ENCODE data around the gene TPRN.
A peak's percentile ranks its signal among the peaks of the same experiment; 100 is the strongest.

TPRN gene

DNA sequence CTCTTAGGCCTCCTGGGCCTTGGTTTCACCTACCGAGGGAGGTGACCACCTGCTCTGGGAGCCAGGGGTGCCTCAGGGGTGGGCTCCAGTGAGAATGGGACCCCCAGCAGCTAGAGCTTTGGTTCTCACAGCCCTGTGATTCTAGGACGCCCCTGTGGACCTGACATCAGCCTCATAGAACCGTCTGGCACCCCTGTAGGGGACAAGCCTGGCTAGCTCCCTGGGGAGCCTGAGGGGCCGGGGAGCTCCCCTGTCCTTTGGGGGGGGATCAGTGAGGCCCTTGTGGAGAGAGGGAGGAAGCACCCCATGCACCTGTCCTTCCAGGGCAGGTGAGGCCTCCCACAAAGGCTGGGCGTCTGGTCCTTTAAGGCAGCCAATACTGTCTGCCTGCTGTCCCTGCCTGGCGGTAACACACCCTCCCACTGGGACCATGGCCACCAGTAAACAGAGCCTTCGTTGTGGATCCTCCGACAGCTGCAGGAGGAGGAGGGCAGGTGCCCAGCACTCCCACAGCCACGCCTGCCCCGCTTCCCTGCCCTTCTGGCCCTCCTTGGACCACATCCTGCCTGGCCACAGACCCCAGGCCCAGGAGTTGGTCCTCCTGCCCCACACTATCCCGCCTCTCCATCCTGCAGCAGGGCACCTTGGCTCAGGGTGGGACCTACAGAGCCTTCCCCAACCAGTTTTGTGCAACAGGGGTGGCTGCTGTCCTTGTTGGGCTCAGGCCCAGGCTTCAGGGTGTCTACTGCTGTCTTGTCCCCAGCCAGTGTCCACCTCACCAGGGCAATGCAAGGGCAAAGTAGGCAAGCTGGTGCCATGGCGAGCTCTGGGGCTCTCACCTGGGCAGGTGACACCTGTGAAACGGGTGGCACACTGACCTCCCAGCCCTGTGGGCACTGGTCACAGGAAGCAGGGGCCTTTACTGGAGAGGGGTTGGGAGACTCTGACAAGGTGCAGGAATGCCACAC lies 37.5 kb upstream of the TPRN start:
- no peak overlapping the region for H3K4me3 ChIP-seq (ENCODE audit: low read depth, low read length)
- TF ChIP-seq, protein P1, sequence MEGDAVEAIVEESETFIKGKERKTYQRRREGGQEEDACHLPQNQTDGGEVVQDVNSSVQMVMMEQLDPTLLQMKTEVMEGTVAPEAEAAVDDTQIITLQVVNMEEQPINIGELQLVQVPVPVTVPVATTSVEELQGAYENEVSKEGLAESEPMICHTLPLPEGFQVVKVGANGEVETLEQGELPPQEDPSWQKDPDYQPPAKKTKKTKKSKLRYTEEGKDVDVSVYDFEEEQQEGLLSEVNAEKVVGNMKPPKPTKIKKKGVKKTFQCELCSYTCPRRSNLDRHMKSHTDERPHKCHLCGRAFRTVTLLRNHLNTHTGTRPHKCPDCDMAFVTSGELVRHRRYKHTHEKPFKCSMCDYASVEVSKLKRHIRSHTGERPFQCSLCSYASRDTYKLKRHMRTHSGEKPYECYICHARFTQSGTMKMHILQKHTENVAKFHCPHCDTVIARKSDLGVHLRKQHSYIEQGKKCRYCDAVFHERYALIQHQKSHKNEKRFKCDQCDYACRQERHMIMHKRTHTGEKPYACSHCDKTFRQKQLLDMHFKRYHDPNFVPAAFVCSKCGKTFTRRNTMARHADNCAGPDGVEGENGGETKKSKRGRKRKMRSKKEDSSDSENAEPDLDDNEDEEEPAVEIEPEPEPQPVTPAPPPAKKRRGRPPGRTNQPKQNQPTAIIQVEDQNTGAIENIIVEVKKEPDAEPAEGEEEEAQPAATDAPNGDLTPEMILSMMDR (IDR thresholded peaks at IDR 0.05; ENCODE audit: control insufficient read depth, extremely low read depth, insufficient read depth) = no peak
- DNase-seq (ENCODE audit: low read depth) = peak; percentile 64

DNA sequence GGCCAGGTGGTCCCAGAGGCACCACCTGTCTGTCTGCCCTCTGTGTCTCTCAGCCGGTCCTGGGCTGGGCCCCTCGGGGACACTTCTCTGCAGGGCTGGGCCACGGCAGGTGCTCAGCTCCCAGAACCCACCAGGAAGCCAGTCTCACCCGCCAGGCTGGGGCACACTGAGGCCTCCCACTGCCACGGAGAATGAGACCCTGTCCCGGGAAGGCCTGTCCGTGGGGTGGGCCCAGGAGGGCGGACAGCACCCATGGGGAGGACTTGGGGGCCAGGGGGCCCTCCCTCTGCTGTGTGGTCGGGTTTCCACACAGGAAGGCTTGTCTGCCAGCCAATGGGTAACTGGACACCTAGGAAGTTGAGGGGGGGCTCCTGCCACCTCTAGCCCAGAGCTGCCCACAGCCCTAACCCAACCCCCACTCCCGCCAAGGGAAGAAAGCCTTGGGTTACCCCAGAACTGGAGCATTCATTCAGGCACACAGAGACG lies 36.4 kb upstream of the TPRN start:
- no peak overlapping the region; the same call in 1 of the 2 replicates for H3K4me3 ChIP-seq (ENCODE audit: low read depth, low read length)
- DNase-seq (ENCODE audit: low read depth) = no peak
- TF ChIP-seq, protein P1 (IDR thresholded peaks at IDR 0.05; ENCODE audit: control insufficient read depth, extremely low read depth, insufficient read depth) = no peak

DNA sequence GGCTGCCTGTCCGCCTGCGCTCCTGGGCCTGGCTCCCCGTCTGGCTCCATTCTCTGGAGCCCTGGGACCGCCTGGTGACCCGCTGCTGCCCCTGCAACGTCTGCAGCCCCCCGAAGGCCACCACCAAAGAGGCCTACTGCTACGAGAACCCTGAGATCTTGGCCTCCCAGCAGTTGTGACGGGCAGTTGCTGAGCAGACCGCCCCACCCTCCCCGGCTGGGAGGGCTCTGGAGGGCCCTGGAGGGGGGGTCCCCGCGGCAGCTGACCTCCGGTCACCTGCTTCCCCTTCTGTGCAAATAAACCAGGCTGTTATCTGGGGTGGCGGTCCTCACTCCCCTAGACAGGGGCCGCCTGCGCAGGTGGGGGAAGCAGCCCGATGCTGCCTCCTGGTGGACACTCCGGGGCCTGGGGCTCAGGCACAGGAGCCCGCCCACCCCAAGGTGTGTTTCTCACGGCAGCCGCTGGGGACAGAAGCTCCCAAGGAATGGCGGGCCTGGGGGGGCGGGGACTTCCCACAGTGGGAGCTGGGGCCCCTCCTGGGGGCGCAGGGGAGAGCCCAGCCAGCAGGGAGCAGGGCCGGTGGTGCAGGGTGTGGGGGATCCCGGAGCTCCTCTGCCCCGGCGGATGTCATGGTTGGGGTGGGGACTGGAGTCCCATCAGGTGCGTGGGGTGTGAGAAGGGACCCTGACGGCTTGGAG lies 35.8 kb upstream of the TPRN start:
- H3K4me3 ChIP-seq (ENCODE audit: low read depth, low read length) = no peak overlapping the region; the same call in 1 of the 2 replicates
- TF ChIP-seq, protein P1 (IDR thresholded peaks at IDR 0.05; ENCODE audit: control insufficient read depth, extremely low read depth, insufficient read depth) = peak; percentile 97
- DNase-seq (ENCODE audit: low read depth) = peak; percentile 23

DNA sequence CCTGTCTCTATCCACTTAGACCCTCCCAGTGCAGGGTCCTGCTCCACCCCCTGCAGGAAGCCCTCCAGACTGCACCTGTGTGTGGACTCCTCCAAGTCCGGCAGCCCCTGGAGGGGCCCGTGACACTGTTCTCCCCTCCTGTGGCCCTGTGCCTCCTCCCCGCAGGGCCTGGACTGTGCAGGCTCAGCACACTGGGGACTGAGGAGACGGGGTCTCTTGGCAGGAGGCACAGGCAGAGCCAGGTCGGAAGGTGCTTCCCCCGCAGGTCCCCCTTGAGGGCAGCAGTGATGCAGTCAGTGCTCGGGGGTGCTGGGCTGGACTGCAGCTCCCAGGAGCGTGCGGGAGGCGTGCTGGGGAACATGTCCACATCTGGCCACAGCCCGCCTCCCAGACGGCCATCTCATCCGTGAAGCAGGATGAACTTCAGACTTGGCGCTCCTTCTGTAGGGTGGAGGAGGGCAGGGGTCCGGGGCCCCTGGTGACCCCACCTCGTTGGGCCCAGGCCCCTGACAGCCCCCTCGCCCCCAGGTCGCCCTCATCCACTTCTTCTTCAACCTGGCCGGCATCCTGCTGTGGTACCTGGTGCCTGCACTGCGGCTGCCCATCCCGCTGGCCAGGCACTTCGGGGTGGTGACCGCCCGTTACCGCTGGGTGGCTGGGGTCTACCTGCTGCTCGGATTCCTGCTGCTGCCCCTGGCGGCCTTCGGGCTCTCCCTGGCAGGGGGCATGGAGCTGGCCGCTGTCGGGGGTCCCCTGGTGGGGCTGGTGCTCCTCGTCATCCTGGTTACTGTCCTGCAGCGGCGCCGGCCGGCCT lies 35.1 kb upstream of the TPRN start:
- DNase-seq (ENCODE audit: low read depth) = no peak
- TF ChIP-seq, protein P1 (IDR thresholded peaks at IDR 0.05; ENCODE audit: control insufficient read depth, extremely low read depth, insufficient read depth) = no peak
- H3K4me3 ChIP-seq (ENCODE audit: low read depth, low read length) = no peak overlapping the region

DNA sequence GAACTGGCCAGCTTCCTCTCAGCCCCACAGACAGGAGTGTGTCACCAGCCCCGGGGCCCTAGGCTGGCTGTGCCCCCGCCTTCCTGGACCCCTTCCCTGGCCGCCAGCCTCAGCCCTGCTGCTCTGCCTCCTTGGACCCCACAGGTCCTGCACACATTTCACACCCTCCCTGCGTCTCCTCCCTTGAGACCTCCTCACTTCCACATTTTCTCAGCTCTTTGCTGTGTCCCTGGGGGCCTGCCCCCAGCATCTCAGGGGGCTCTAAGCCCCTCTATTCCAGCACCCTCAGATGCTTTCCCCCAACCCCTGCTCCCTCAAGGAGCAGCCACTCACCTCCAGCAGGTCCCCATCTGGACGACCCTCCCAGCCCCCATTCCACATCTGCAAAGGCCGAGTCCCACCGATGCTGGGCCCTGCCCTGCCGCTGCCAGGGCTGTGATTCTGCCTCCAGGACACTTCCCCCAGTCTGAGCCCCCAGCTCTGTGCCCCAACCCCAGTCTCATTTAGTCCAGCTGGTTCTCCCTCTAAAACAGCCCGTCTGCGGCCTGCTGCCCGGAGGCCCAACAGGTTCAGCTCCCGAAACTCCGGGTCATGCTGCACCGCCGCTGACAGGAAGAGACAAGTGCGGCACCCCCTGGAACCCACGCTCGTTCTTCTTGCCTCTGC lies 34.4 kb upstream of the TPRN start:
- TF ChIP-seq, protein P1 (IDR thresholded peaks at IDR 0.05; ENCODE audit: control insufficient read depth, extremely low read depth, insufficient read depth) = no peak
- H3K4me3 ChIP-seq (ENCODE audit: low read depth, low read length) = no peak overlapping the region
- DNase-seq (ENCODE audit: low read depth) = no peak

Data from LNCaP clone FGC (cell line).